Endothelial cell of umbilical vein (primary cell): ENCODE measurements around the gene ZFR. TPM values are rescaled to one million over a fixed set of nuclear protein-coding genes. Genes with fewer than 3 reads are reported as not detected.

ENCODE experiments used
- BruUV-seq: library from RNA; stranded (reverse); fragments of 400-500 nt; replicated peaks from 2 replicates; lab custom pipeline; 2021; lab: Mats Ljungman, UMichigan
- CTCF ChIA-PET: fragments of 300-600, 350-600 bp; sonication (Branson Sonifier 250); formaldehyde crosslinking; loops from one replicate; lab custom pipeline; 2021; ENCODE audit warnings: antibody characterized with exemption, inconsistent platforms; lab: Charles Lee
- POLR2A ChIA-PET: fragments of 300-600, 350-600 bp; sonication (Branson Sonifier 250); formaldehyde crosslinking; loops from one replicate; lab custom pipeline; 2021; ENCODE audit warnings: antibody characterized with exemption, inconsistent platforms; lab: Charles Lee
- DNase-seq: peaks from one replicate; pipeline ENCODE4 v3.0.0-alpha.2; 2011; ENCODE audit warnings: low read depth, low spot score
- FAIRE-seq: peaks from 2 replicates; lab custom pipeline; 2011; peaks lifted over from hg19 to GRCh38; lab: Jason Lieb, UNC
- H2AFZ ChIP-seq: 2 replicates; pipeline ENCODE4 v1.6.0; 2012; ENCODE audit warnings: low read depth, low read length, control low read depth, inconsistent platforms
- H3K27ac ChIP-seq: 2 replicates; pipeline ENCODE4 v1.5.1; 2011; ENCODE audit warnings: low read depth, mild to moderate bottlenecking, control low read depth, low read length, moderate library complexity; ENCODE audit not compliant: insufficient read depth
- H3K27me3 ChIP-seq, 2 experiments: 2 replicates each; pipeline versions ENCODE4 v1.6.0 to v1.6.1; 2011; ENCODE audit warnings: low read length in 2 of 2, mixed read lengths in 1 of 2; ENCODE audit not compliant: control insufficient read depth in 2 of 2, insufficient read depth in 2 of 2
- H3K36me3 ChIP-seq, 2 experiments: 2 replicates in 1 of 2; 3 replicates in 1 of 2; pipeline ENCODE4 v1.5.1; 2011; ENCODE audit warnings: low read length in 2 of 2, mild to moderate bottlenecking in 1 of 2, moderate library complexity in 1 of 2; ENCODE audit not compliant: control insufficient read depth in 2 of 2, insufficient read depth in 2 of 2; ENCODE audit errors: extremely low read depth in 1 of 2
- H3K4me1 ChIP-seq: 3 replicates; pipeline ENCODE4 v1.5.1; 2011; ENCODE audit warnings: mild to moderate bottlenecking, low read length; ENCODE audit not compliant: control insufficient read depth, insufficient read depth; ENCODE audit errors: extremely low read depth
- H3K4me2 ChIP-seq: 2 replicates; pipeline ENCODE4 v1.6.1; 2011; ENCODE audit warnings: low read length, control low read depth, mixed read lengths; ENCODE audit not compliant: insufficient read depth
- H3K4me3 ChIP-seq, 3 experiments: fragments of 200-600 bp in 1 of 3; sonication (generic), shearing (Covaris generic) in 1 of 3; replicated peaks in 1 of 3; 2 replicates each; pipeline ENCODE4 v1.5.1; 2011 to 2016; ENCODE audit warnings: control low read depth in 3 of 3, low read length in 3 of 3, mild to moderate bottlenecking in 2 of 3, inconsistent platforms in 1 of 3, low read depth in 1 of 3, moderate library complexity in 1 of 3; ENCODE audit not compliant: insufficient read depth in 1 of 3
- H3K79me2 ChIP-seq: 2 replicates; pipeline ENCODE4 v1.6.0; 2012; ENCODE audit warnings: low read length, inconsistent platforms; ENCODE audit not compliant: control insufficient read depth, insufficient read depth
- H3K9ac ChIP-seq: replicated peaks from 2 replicates; pipeline ENCODE3; 2011; ENCODE audit warnings: low read length, control low read depth; ENCODE audit not compliant: insufficient read depth; ENCODE audit errors: extremely low read depth
- H3K9me1 ChIP-seq: replicated peaks from 3 replicates; pipeline ENCODE4 v1.6.0; 2011; ENCODE audit warnings: mild to moderate bottlenecking, low read length; ENCODE audit not compliant: control insufficient read depth, insufficient read depth; ENCODE audit errors: extremely low read depth
- H3K9me3 ChIP-seq: replicated peaks from 2 replicates; pipeline ENCODE4 v1.5.1; 2012; ENCODE audit warnings: low read length, inconsistent platforms; ENCODE audit not compliant: control insufficient read depth, insufficient read depth
- H4K20me1 ChIP-seq: replicated peaks from 2 replicates; pipeline ENCODE3; 2011; ENCODE audit warnings: mild to moderate bottlenecking, low read length; ENCODE audit not compliant: control insufficient read depth, insufficient read depth; ENCODE audit errors: extremely low read depth
- CTCF ChIP-seq, 2 donors: IDR thresholded peaks; 1 replicate in 1 of 2; 2 replicates in 1 of 2; pipeline ENCODE4 v1.5.1; 2011; ENCODE audit warnings: low read length in 2 of 2, mild to moderate bottlenecking in 2 of 2, moderate library complexity in 2 of 2, control low read depth in 1 of 2, inconsistent platforms in 1 of 2, low read depth in 1 of 2; ENCODE audit not compliant: insufficient read depth in 1 of 2; ENCODE audit errors: extremely low read depth in 1 of 2
- EZH2 ChIP-seq: IDR thresholded peaks from 2 replicates; pipeline ENCODE4 v1.6.1; 2012; ENCODE audit warnings: borderline replicate concordance, low read depth, mild to moderate bottlenecking, moderate library complexity, low read length, inconsistent platforms; ENCODE audit not compliant: severe bottlenecking
- FOS ChIP-seq: IDR thresholded peaks from 2 replicates; pipeline ENCODE4 v1.6.1; 2011; ENCODE audit warnings: mild to moderate bottlenecking, low read length, moderate library complexity, borderline replicate concordance; ENCODE audit not compliant: insufficient read depth
- GATA2 ChIP-seq: IDR thresholded peaks from 2 replicates; pipeline ENCODE4 v1.7.0; 2011; ENCODE audit warnings: low read depth, mild to moderate bottlenecking, moderate library complexity, mixed read lengths, low read length; ENCODE audit not compliant: insufficient read length, insufficient read depth
- JUN ChIP-seq: IDR thresholded peaks from 2 replicates; pipeline ENCODE4 v1.6.1; 2011; ENCODE audit warnings: borderline replicate concordance, low read depth; ENCODE audit not compliant: insufficient read length, insufficient read depth
- MAX ChIP-seq: IDR thresholded peaks from 2 replicates; pipeline ENCODE4 v1.6.1; 2011; ENCODE audit not compliant: insufficient read depth, insufficient read length
- MYC ChIP-seq: IDR thresholded peaks from one replicate; pipeline ENCODE4 v1.6.1; 2011; ENCODE audit warnings: mild to moderate bottlenecking, low read depth, low read length
- POLR2A ChIP-seq: IDR thresholded peaks from 2 replicates; pipeline ENCODE4 v1.6.1; 2012; ENCODE audit warnings: low read depth, mild to moderate bottlenecking, control low read depth, low read length
- POLR2AphosphoS5 ChIP-seq: IDR thresholded peaks from 2 replicates; pipeline ENCODE4 v1.6.1; 2012; ENCODE audit warnings: low read depth, mild to moderate bottlenecking, control low read depth, low read length, moderate library complexity; ENCODE audit not compliant: insufficient read depth
- dilution Hi-C: fragments of 300-500 bp; cut with MboI; formaldehyde crosslinking; loops from one replicate; pipeline ENCODE4 v1.15.0; 2019; ENCODE audit warnings: low sequenced_read_pairs; ENCODE audit not compliant: extremely low pct_ligation_motif_present
- intact Hi-C: fragments of 100-400 bp; cut with micrococcal nuclease; formaldehyde crosslinking; loops from one replicate; pipeline ENCODE4 v1.10.0; 2022
- polyA plus RNA-seq, 4 experiments: library from polyadenylated mRNA; depleted of rRNA in 3 of 4; stranded (reverse) in 3 of 4; unstranded in 1 of 4; fragments of >200 nt; gene quantifications; 2 replicates each; pipeline versions ENCODE4 v1.2.1 to v1.2.3, GENCODE V29; 2011 to 2012; ENCODE audit warnings: missing spikeins in 1 of 4
- total RNA-seq: library from RNA; stranded (reverse); gene quantifications from 2 replicates; pipeline ENCODE4 v1.2.3, GENCODE V29; 2021

The ZFR gene
- total and polyA plus RNA-seq, 2 donors (not counting 3 experiments of a cell fraction or from before 2014, with no cell fraction given): 60.1 to 79.4 TPM

- Histone ChIP-seq H3K27me3 (no peaks in the 10 kb centered on the region), H3K9me3 (no peaks in the 10 kb centered on the region), H3K79me2 (peaks cover 17% of the 10 kb centered on the region), H3K27ac (no peak overlapping the region), H3K36me3 (no peaks in the 10 kb centered on the region), H3K9me1 (no peaks in the 10 kb centered on the region), H3K4me3 (no peak overlapping the region), H3K4me1 (peaks cover 7% of the 10 kb centered on the region), H2AFZ (no peak overlapping the region), H3K4me2 (no peak overlapping the region), H3K9ac (no peak overlapping the region), H4K20me1 (peaks cover 2% of the 10 kb centered on the region)
- dilution Hi-C loops: no loop called here
- FAIRE-seq (no peak), DNase-seq (no peak)
- TF ChIP-seq GATA2: no peak
- no peak for TF ChIP-seq FOS
- TF ChIP-seq EZH2: no peak
- TF ChIP-seq CTCF (IDR thresholded peaks at IDR 0.05; ENCODE audit: extremely low read depth in 1 of 2, insufficient read depth in 1 of 2, low read depth in 1 of 2, low read length in 2 of 2): no peak
- no peak for TF ChIP-seq MYC
- no peak for TF ChIP-seq POLR2A
- no peak for TF ChIP-seq JUN
- TF ChIP-seq MAX: no peak
- no peak for TF ChIP-seq POLR2AphosphoS5
- intact Hi-C loops: no loop called here
- no TSS peak for BruUV-seq
- ChIA-PET CTCF (interaction anchor here (1.1 kb wide), 1 partner anchor 83 kb away, joined by 3 read pairs; no protein-coding TSS in a partner anchor), POLR2A (no interaction called here)
Observed at GRCh38 chr5:32315221-32316014, 129.1 kb downstream of the ZFR start.
